Measurements from ENCODE around the gene PLEKHO2.

- TF ChIP-seq POLR2AphosphoS5 (IDR thresholded peaks at IDR 0.05; ENCODE audit: low read depth, low read length) = no peak
- TF ChIP-seq POLR2A (IDR thresholded peaks at IDR 0.05; ENCODE audit: low read depth, low read length) = no peak
- no peak for TF ChIP-seq TAF1 (IDR thresholded peaks at IDR 0.05; ENCODE audit: borderline replicate concordance, low read depth, low read length)
These were observed 31.0 kb upstream of the PLEKHO2 start for GRCh38 chr15:64810497-64811326.
